Measurements from ENCODE around the gene ASCL3. TPM values are rescaled to one million over a fixed set of nuclear protein-coding genes. Genes with fewer than 3 reads are reported as not detected.
"Not testable (repeated sequence)": the region's sequence is repeated elsewhere in the genome, so short reads cannot be mapped to it uniquely, and the experiment has no call there.

The ASCL3 gene
- total RNA-seq, 1 donor from 2014 or later, result not detected

DNA sequence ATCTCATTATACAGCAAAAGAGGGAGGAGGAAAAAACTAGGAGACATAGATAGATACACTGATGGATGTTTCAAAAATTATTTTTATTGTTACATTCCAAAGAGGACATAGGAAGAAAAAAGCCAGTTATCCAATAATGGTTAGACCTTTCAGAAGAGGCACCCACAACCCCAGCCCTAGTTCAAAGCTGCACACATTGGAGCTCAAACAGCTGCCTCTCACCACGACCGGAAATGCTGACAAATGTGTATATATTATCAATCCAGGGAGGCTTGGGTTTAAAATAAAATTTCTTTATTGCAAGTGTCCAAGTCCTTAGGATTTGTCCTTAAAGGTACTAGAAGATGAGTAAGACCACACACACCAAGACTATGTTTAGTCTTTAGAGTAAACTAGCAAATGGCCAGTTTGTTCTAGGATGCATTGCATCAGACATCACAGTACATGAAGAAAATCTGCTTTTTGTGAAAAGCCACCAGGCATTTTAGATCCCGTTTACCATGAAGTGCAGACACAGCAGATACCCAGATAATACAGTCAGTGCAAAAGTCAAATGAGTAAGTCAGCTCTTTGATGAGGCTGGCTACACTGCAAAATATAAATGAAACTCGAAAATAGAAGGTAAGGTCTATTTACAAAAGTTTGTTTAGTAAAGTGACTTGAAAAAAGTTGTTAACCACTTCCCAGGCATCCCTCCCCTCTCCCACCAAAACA, 4.6 kb upstream of the ASCL3 start:
- DNase-seq, result no peak

DNA sequence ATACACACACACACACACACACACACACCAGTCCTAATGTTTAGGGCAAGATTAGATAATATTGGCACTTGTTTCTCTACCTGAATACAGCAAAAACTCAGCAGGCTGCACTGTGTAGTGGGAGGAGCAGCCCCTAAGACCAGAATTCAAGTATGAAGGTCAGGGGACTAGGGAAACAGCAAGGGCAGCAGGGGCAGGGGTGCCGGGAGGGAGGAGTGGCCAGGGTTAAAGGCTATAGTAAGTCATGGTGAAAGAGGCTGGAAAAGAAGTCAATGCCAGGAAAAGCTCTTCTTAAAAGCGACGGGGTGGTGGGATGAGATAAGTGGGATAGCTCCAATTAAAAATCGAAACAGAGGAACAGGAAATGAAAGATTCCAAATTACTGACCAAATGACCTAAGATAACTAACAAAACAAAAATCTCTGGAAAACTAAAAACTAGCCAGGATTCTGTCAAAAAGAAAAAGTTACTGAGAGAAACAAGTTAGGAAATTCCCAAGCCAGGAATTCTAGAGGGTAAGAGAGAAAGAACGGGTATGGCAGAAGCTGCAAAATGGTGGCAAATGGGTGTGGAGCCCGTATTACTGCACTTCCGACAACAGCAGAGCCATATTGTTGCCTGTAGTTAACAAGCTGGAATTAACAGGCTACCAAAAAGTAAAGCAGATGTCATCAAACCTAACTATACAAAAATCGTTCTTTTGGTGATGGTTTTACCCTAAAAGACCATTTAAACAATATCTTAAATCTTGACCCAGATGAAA, 1.3 kb downstream of the ASCL3 start:
- DNase-seq, result no peak

DNA sequence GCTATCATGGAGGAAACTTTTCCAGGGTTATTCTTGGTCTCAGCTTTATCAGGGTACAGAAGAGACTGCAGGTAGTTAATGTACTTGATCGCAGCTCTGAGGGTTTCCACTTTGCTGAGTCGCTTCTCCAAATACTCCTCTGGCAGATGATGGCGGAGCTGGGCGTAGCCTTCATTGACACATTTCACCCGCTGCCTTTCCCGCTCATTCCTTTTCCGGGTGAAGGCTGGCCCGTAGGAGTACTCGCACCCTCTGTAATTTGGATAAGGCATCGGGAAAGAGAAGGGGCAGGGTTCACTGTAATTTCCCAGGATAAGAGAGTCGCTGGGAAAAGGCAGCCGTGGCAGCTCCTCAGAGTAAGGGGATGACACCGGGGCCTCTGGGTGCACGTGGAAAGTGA, 5.2 kb downstream of the ASCL3 start:
- DNase-seq, result no peak

DNA sequence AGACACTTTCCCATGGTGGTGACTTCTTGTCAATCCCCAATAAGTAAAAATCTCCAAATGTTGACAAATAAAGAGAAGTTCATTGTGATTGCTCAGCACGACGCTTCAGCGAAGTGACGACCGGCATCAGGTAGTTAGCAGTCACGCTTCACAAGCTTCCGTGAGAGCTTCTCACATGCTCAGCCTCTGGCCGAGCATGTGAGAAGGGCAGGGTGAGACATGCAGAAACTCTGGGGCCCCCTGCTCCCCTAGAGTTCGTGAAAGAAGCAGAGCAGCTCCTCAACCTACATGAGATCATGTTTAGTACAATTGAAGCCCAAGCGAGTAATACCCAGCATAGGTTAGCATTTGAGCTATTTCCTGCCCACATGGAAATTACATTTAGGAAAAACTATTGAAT, 5.7 kb downstream of the ASCL3 start:
- DNase-seq, result no peak

DNA sequence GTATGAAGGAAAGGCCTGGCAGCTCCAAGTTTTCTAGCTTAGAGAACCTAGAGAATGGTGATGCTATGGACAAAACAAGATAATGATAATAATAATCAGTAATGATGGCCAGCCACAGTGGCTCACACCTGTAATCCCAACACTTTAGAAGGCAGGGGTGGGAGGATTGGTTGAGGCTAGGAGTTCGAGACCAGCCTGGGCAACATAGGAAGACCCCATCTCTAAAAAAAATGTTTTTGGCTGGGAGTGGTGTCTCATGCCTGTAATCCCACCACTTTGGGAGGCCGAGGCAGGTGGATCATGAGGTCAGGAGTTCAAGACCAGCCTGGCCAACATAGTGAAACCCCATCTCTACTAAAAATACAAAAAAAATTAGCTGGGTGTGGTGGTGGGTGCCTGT, 7.0 kb downstream of the ASCL3 start:
- DNase-seq, result not testable (repeated sequence)

DNA sequence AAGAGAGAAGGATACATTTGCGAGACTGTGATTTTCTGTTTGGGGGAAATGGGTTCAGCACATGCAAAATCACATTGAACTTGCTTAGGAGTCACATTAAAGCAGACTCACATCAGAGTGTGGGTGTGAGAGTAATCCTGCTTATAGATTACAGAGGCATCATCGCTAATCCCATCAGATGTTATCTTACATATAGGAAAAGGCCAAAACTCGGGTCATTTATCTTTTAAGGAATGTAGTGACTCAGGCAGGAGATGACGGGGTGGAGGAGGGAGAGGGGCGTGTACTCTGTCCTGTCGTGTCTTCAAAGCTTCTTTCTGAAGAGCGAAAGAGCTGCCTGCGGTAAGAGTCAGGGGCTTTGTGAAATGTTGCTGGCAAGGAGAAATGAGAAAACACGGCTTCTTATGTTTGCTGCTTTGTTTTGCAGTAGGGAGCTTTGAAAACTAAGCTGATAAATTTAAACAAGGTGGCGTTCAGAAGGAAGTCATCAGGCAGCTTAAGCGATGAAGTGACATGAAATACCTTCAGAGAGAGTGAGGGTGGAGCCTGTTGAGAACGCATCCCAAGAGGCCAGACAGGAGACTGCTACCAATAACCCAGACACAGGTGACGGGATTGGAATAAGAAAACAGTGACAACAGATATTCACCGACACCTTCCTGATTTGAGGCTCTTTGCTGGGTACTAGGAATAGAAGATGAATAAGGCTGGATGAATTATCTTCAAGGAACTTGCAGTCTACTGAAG, 7.9 kb downstream of the ASCL3 start:
- no peak for DNase-seq

DNA sequence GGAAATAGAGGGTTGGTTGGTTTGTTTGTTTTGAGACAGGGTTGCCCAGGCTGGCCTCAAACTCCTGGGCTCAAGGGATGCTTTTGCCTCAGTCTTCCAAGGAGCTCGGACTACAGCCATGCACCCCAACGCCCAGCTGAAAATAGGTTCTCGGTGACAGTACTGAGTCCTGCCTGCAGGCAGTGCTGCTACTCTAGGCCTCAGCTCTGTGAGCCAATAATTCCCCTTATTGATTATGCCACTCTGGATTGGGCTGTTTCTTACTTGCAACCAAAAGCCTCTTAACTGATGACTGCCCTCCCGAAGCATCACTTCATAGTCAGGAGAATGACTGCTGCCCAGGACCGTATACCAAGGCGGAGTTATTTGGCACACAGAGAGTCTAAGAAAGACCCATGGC, 8.9 kb downstream of the ASCL3 start:
- DNase-seq, result no peak

DNA sequence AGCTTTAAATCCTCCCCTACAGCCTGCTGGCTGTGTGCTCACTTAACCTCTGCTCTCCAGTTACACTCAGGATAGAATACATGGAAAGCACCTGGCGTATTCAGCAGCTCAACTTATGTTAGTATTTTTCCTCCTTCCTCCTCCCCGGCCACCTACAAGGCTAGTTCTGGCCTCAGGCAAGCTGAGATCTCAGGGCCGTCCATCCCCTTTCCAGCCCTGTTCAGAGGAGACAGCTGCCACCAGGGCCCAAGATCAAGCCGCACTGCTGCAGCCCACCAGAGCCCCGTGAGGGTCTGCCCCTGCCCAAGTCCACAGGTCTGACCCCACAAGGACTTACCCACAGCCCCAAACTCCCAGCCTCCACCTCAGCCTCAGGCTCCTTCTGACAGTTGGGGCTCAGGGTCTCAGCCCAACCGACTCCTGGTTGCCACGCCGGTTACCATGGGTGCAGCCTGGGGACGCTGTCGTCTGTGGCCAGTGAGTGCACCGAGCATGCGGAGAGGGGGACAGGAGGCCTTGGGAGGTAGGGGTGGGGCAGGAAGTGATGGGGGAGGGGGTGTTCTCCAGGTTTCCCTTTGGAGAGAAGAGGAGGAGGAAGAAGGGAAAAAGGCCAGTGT, 10.1 kb downstream of the ASCL3 start, which contains the start of gene C11orf16:
Gene C11orf16 (minus strand): TSS at position 384 of the 617 bp plus-strand sequence. CDS start 639 bp downstream, outside the sequence.
- no peak for DNase-seq

DNA sequence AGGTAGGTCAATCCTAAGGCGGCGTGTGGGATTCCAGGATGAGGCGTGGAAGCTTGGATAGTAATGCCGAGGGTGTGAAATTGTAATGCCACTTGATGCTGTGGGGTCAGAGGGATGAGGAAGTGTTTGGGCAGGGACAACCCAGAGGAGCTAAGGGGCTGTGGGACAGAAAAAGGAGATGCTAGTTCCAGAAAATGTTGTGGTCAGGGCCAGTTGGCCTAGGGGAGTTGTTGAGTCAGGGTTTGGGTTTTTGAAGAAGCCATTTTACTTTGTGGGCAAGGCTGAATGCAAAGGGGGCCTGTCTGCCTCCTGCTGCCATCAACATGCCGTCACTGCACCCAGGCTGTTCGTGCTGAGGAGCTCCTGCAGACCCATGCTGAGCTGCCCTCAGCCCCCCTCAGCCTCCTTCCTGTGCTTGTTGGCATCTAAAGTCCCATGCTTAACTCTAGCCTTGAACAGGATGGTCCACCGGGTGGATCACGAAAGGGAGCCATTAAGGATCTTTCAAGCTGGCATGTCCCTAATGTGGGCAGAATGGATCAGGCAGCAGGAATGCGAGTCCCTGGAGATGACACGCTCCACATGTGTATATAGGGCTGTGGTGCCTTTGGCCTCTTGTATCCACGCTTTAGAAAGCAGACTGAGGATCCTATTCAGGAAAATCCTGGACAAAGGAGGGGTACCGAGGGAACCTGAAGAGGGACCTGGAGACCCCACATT, 12.2 kb downstream of the ASCL3 start:
- DNase-seq, result no peak

DNA sequence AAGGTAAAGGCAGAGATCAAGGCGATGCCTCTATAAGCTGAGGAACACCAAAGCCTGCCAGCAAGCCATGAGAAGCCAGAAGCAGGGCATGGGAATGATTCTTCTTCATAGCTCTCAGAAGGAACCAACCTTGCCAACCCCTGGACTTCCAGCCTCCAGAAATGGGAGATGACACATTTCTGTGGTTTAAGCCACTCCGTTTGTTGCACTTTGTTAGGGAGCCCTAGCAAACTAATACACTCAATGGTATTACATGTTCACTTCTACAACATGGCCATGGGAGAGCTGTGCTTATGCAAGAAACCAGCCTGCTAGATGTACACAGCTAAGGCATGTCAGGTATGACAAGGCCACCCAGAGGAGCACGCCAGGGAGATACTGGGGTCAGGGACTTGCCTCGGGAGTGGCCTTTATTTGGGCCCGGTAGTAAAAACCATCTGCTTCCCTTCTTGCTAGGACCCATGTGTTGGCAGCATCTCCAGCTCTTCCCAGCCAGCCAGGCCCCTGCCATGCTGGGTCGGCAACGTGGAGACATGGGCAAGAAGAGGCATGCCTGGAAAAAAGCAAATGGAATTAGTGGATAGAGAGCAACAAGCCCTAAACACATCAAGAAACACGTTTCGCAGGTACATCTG, 13.7 kb downstream of the ASCL3 start:
- no peak for DNase-seq

DNA sequence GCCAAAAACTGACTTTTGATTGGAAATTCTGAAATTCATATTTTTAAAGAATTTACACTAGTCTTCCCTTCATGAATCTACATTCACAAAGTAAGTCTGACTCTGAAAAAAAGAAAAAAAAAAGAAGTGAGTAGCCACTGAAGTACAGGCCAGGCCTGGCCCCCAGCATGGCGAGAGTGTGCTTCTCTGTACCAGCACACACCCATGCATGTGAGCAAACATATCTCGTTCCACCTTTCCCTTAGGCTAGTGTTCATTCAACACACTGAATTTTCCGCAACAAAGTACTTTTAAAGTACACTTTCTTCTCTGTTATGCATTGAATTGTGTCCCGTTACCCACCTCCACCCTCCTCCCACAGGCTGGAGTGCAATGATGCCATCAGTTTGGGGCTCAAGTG, 14.6 kb downstream of the ASCL3 start:
- no peak for DNase-seq

DNA sequence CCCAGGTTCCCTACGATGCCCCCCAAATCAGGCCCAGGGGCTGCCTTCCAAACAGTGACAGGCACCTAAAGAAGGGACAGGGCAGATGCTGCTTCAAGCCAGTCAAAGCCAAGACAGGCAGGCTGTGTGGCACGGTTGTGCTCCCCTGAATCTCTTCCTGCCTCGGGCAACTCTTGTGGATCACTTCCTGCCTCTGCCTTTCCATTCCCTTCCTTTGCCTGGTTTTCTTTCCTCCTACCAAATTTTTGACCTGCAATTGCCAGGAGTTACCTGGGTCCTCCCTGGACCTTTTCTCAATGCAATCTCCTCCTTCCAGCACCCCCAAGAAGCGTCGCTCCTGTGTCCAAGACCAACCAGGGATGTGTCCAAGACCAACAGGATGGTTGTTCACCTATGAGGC, 15.6 kb downstream of the ASCL3 start:
- no peak for DNase-seq

DNA sequence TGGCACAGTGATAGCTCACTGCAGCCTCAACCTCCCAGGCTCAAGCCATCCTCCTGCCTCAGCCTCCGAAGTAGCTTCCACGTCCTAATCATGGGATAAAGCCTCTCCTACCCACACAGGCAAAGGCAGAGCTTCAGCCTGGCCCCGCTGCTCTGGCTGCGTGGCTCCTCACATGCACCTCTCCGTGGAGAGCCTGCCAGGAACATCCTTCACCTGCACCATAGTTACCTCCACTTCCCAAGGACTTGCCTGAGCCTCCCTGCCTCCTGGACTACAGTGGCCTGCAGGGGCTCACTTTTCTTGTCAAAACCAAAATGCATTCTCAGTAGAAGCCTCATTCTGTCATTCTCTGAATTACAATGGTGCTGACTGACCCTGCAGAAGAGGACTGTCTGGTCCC, 16.6 kb downstream of the ASCL3 start:
- DNase-seq, result no peak

DNA sequence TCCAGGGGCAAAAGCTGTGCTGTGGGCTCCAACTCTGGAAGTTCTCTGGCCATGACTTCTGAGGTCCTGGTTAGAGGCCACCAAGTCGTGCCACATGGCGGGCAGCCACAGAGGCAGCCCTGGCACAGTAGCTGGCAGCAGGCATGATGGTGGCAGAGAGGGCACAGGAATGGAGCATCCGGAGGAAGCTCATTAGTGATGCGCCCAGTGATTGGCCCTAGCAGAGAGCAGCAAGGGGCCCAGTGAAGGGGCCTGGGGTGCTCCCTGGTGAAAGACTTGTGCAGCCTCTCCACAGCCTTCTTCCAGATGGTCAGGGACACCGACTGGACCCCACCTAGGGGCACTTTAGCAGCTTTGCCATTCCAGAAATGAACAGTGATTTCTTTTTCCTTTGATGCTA, 17.1 kb downstream of the ASCL3 start:
- no peak for DNase-seq

DNA sequence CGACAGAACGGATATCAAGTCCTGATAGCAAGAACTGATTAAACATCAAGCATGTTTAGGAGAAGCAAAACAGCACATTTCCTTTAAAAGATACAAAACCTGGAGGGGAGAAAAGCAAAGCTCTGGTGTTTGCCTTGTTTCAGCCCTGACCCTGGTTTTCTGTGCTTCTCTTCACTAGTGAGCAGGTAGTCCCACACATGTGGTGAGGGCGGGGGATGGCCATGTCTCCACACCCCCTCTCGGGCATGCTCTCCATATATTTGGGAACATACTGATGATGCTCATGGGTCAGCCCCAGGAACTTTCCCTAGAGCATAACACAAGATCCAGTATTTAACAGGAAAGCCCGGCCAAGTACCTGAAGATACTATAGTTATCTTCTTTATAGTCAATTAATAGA, 20.1 kb downstream of the ASCL3 start:
- no peak for DNase-seq

DNA sequence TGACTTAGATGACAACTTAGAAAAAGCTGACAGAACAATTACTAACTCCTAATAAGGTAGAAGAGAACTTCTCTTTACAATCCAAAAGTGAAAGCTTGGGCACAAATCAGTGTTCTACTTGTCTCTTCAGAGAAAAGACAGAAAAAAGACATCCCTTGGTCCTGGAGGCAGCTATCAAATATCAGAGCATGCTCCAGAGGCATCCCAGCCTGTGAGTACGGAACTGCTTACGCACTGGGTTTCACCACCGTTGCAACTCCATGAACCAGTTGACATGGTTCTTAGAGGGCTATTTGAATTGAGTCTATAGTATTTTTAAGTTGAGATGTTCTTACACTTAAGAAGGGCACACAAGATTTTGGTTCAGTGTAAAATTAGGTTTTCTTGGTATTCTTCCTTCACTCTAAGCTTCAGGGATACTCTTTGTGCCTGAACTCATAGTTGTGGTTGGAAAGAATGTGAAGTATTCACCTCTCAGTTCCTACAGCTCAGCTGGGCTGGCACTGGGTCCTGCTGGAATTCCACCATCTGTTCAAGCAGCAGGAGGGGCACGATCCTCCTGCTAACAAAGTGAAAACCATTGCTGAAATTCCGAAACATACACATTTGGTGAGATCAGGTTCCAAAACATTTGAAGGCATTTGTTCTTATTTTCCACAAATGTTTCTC, 25.5 kb downstream of the ASCL3 start:
- DNase-seq, result peak; percentile 89

DNA sequence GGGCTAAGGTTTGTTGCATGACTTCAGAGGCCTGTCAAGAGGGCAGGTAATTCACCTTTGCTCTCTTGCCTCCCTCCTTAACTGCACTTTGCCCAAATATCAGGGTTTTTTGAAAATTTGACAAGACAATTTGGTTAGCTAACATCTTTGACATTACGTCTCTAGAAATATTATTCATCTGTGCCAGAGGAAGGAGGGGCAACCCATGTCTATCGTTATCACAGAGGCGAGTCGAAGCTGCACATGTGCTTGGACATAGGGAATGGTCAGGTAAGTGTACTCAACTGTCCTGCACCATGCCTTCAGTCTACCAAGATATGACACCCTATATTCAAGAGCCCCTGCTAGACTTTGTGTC, 28.2 kb downstream of the ASCL3 start:
- no peak for DNase-seq

DNA sequence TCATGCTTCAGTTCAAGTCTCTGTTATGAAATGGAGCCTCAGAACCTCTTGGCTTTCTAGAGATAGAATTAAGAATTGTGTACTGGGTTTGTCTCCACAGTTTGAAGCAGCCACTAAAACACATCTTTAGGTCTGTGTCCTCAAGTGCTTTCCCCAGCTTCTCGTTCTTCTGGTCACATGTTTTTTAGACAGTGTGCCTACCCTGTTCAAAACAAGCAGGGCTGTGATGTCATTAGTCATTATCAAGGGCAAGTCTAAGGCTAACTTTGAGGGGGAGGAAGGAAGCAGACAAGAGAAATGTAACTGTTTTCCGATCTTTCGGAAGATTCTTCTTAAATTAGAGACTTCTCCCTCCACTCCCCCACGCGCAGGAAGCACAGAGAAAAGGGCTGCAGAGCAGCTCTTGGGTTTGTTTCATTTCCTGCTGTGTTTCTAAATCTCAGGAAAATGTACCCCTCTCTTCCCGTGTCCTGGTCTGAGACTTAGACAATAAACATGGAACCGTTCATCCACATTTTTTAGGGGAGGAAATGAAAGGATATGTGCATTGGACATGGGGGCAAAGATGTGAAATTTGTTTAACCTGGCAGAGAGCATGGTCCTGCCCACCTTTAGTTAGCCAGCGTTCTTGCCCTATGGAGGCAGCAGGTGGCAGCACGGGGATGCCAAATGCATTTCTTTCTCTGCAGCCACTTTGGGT, 28.7 kb downstream of the ASCL3 start:
- peak; percentile 70 for DNase-seq

DNA sequence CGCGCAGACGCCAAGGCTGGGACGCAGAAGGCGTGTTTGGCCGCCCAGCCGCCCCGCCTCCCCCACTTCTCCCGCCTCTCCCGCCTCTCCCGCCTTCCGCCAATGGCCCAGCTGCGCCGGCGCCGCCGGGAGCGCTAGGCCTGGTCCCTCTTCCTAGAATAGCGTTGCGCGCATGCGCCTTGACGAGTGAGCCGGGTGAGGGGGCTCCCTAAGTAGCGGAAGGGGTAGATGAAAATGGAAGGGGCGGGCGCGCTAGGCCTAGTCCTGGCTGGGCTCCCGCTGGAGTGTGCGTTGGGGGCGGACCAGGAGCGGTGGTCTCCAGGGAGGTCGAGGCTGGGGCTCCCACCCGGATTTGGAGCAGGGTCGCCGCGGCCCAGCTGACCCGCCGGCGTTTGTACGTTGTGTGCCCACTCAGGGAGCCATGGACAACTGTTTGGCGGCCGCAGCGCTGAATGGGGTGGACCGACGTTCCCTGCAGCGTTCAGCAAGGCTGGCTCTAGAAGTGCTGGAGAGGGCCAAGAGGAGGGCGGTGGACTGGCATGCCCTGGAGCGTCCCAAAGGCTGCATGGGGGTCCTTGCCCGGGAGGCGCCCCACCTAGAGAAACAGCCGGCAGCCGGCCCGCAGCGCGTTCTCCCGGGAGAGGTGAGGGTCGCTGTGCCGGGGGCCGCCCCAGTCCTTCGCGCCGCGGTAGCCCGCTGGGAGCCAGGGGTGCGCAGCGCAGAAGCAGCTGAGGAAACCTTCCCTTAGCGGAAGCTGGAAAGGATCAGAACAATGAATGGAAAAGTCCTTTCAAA, 31.6 kb downstream of the ASCL3 start, which contains the start of gene AKIP1:
Gene AKIP1 (plus strand): TSS at position 161 of the 795 bp plus-strand sequence. CDS start 261 bp downstream, at position 422.
- DNase-seq, result peak; percentile 100
